BJ (cell line): ENCODE measurements around the gene IFFO2. TPM values are rescaled to one million over a fixed set of nuclear protein-coding genes. Genes with fewer than 3 reads are reported as not detected.

Experiments used
- CTCF ChIA-PET: fragments of 350-600 bp; formaldehyde crosslinking; extraction: SDS; loops from one replicate; lab custom pipeline; 2021; ENCODE audit warnings: antibody characterized with exemption, inconsistent platforms; lab: Yijun Ruan, JAX
- POLR2A ChIA-PET: fragments of 300-600 bp; sonication (Branson Sonifier 250); formaldehyde crosslinking; extraction: SDS; loops from one replicate; lab custom pipeline; 2021; ENCODE audit warnings: antibody characterized with exemption; lab: Charles Lee
- DNase-seq: peaks from one replicate; pipeline ENCODE4 v3.0.0-alpha.2; 2011; ENCODE audit warnings: low read depth
- H3K27me3 ChIP-seq: 2 replicates; pipeline ENCODE4 v1.6.0; 2011; ENCODE audit warnings: low read length; ENCODE audit not compliant: control insufficient read depth, insufficient read depth
- H3K36me3 ChIP-seq: 2 replicates; pipeline ENCODE4 v1.5.1; 2011; ENCODE audit warnings: low read length; ENCODE audit not compliant: control insufficient read depth, insufficient read depth
- H3K4me3 ChIP-seq: 2 replicates; pipeline ENCODE4 v1.5.1; 2011; ENCODE audit warnings: low read depth, mild to moderate bottlenecking, control low read depth, low read length
- polyA plus RNA-seq: library from polyadenylated mRNA; depleted of rRNA; stranded (reverse); fragments of >200 nt; gene quantifications from 2 replicates; pipeline ENCODE4 v1.2.3, GENCODE V29; 2011
- TF ChIP-seq, protein P1 (sequence below): IDR thresholded peaks from 2 replicates; pipeline ENCODE4 v1.5.1; 2011; ENCODE audit warnings: low read depth, mild to moderate bottlenecking, control low read depth, inconsistent platforms, low read length, moderate library complexity; ENCODE audit not compliant: insufficient read depth

The IFFO2 gene
- polyA plus RNA-seq, 1 experiment = 15.0 TPM

DNA sequence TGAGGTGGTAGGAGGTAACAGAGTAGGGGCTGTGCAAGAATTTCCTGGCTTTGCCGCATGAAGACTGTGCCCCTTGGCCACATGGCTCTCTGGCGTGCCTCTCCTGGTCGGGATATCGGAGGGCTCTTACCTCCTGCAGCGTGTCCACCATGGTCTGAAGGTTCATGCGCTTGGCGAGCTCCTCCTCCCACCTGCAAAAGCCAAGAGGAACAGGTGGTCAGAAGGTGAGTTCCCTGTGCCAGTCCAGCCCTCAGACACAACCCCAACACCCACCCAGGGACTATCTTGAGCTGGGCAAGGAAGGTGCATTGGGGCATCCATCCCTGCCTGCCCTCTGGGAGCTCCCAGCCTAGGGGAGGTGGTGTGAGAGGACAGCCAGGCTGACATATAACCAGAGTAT, 35.5 kb downstream of the IFFO2 start:
- no peak for DNase-seq
- POLR2A ChIA-PET = no interaction called here

DNA sequence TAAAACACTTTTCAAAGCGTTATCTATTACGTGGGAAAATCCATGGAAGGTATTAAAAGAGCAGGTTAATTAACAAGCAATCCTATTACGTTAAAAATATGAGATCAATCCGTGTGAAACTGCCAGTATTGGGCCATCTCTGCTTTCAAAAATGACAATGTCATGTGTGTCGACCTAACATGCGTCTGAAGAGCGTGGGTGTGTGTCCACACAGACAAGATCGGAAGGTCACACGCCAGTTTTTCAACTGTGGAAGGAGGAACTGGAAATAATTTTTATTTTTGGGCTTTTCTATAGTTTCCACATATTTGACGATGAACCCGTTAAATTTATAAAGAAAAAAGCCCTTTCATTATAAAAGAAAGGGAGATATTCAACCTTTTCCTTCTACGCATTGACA, 36.5 kb downstream of the IFFO2 start:
- Histone ChIP-seq H3K27me3 (no peaks in the 10 kb centered on the region), H3K36me3 (peaks cover 19% of the 10 kb centered on the region), H3K4me3 (no peak overlapping the region)
- CTCF ChIA-PET = interaction anchor here (1.5 to 6.3 kb wide), 2 partner anchors 8 to 13 kb away, joined by 5 to 87 read pairs; no protein-coding TSS in a partner anchor
- TF ChIP-seq, protein P1, sequence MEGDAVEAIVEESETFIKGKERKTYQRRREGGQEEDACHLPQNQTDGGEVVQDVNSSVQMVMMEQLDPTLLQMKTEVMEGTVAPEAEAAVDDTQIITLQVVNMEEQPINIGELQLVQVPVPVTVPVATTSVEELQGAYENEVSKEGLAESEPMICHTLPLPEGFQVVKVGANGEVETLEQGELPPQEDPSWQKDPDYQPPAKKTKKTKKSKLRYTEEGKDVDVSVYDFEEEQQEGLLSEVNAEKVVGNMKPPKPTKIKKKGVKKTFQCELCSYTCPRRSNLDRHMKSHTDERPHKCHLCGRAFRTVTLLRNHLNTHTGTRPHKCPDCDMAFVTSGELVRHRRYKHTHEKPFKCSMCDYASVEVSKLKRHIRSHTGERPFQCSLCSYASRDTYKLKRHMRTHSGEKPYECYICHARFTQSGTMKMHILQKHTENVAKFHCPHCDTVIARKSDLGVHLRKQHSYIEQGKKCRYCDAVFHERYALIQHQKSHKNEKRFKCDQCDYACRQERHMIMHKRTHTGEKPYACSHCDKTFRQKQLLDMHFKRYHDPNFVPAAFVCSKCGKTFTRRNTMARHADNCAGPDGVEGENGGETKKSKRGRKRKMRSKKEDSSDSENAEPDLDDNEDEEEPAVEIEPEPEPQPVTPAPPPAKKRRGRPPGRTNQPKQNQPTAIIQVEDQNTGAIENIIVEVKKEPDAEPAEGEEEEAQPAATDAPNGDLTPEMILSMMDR = no peak
- no peak for DNase-seq
- POLR2A ChIA-PET = no interaction called here

More for the DNA sequence above, 35.5 kb downstream of the IFFO2 start:
- CTCF ChIA-PET = interaction anchor here (1.0 to 6.3 kb wide), 4 partner anchors 9 to 35 kb away, joined by 3 to 87 read pairs (median 7); partner anchors contain the start of gene IFFO2
- H3K27me3 ChIP-seq = no peaks in the 10 kb centered on the region
- TF ChIP-seq, protein P1 = no peak
- H3K36me3 ChIP-seq = peaks cover 14% of the 10 kb centered on the region
- no peak overlapping the region for H3K4me3 ChIP-seq

DNA sequence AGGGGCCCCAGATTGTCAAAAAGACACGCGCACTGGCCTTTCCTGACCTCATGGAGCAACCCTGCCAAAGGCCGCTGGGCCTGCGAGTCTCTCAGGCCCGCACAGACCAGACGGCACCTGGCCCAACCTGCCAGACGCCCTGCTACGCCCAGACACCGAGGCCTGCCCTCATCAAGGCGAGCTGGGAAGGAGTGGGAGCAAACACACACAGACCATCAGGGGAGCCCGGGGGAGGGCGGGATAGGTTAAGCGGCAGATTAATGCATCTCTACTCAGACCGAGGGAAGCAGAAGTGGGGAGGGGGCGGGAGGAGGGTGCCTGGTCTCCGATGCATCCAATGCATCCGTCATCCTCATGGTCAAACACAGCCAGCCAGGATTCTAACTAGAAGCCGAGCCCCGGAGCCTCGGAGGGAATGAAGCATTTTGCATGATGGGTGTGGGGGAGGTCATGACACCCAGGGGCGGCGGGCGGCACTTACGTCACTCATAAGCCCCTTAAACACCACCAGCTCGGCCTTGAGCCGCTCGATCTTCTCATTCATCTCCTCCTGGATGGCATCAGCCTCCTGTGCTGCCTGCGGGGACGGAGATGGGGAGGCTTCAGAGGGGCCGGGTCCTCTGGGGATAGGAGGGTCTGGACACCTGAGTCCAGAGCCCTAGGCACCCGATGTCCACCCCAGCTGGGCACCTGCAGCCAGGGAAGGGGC, 37.1 kb downstream of the IFFO2 start:
- Histone ChIP-seq H3K27me3 (no peaks in the 10 kb centered on the region), H3K36me3 (peaks cover 20% of the 10 kb centered on the region), H3K4me3 (no peak overlapping the region)
- ChIA-PET POLR2A (no interaction called here), CTCF (interaction anchor here (1.2 to 6.3 kb wide), 3 partner anchors 8 to 17 kb away, joined by 4 to 87 read pairs (median 5); partner anchors contain the start of gene ALDH4A1)
- TF ChIP-seq, protein P1 = no peak
- DNase-seq = no peak

DNA sequence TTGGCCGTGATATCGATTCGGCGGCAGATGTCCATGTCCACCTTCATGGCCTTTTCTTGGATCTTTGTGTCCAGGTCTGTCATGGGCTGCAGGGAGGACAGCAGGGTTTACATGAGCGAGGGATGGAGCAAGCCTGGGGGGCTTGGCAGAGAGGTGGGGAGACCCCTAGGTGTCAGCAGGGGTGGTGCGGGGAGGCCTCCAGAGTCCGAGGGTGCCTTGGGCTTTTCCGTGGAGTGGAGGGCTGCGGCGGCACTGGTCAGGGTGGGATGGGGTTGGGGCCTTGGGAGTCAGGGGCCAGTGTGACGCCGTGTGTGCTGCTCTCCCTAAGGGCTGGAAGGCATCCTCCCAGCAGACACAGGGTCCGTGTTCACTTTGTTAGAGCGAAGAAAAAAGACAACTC, 38.1 kb downstream of the IFFO2 start:
- TF ChIP-seq, protein P1 = no peak
- Histone ChIP-seq H3K4me3 (no peak overlapping the region), H3K27me3 (no peaks in the 10 kb centered on the region), H3K36me3 (peaks cover 20% of the 10 kb centered on the region)
- POLR2A ChIA-PET = no interaction called here
- CTCF ChIA-PET = interaction anchor here (1.2 to 1.5 kb wide), 2 partner anchors 11 to 16 kb away, joined by 4 to 5 read pairs; partner anchors contain the start of gene ALDH4A1
- DNase-seq = no peak

DNA sequence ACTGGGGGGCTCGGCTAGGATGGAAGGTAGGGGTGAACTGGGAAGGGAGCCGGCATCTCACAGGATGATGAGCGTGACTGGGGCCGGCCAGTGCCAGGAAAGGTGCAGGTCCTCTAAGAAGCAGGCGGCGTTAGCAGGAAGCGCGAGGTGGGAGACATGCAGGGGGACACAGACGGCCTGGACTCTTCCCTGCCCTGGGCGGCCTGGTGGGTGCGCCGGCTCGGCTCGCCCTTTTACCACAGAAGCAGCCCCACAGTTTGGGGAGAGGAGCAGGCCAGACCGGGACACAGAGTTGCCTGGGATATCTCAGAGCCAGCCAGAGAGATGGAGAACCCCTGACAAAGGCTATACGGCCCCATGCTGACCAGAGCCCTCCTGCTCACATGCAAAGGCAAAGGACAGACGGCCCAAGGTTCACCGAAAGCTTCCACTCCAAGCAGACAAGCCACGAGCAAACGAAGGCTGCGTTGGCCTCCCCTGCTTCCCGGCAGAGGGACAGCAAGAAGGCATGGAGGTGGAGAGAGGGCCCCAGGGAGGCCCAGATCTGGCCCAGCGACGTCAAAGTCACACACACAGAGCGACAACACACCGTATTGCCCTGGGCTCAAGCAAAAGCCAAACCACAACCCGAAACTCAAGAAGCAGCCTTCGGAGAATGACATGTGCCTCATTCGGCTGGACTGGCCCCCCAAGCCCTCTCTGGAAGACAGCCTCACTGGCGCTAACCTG, 39.2 kb downstream of the IFFO2 start:
- DNase-seq = no peak
- Histone ChIP-seq H3K36me3 (peaks cover 20% of the 10 kb centered on the region), H3K4me3 (no peak overlapping the region), H3K27me3 (no peaks in the 10 kb centered on the region)
- CTCF ChIA-PET = interaction anchor here (1.0 to 1.1 kb wide), 3 partner anchors 10 to 55 kb away, joined by 3 to 4 read pairs (median 3); no protein-coding TSS in a partner anchor
- POLR2A ChIA-PET = no interaction called here
- TF ChIP-seq, protein P1 = no peak
